ENCODE data around the gene CCN2. TPM values are rescaled to one million over a fixed set of nuclear protein-coding genes. Genes with fewer than 3 reads are reported as not detected.
A peak's percentile ranks its signal among the peaks of the same experiment; 100 is the strongest.
"Not testable (repeated sequence)": the region's sequence is repeated elsewhere in the genome, so short reads cannot be mapped to it uniquely, and the experiment has no call there.

Gene CCN2
- polyA plus RNA-seq, 3 donors = 199 to 213 (median 204) TPM

DNA sequence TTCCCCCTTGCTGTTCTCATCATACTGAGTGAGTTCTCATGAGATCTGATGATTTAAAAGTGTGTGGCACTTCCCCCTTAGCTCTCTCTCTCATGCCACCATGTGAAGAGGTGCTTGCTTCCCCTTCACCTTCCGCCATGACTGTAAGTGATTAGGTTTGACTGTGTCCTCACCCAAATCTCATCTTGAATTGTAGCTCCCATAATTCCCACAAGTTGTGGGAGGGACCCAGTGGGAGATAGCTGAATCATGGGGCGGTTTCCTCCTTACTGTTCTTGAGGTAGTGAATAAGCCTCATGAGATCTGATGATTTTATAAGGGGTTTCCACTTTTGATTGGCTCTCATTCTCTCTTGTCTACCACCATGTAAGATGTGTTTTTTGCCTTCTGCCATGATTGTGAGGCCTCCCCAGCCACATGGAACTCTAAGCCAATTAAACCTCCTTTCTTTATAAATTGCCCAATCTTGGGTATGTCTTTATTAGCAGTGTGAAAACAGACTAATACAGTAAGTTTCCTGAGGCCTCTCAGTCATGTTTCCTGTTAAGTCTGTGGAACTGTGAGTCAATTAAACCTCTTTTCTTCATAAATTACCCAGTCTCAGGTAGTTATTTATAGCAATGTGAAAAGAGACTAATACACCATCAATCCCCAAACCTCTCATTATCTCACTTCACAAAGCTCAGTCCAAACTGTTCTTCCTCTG is 34.9 kb downstream of the CCN2 start:
- not testable (repeated sequence) for DNase-seq

DNA sequence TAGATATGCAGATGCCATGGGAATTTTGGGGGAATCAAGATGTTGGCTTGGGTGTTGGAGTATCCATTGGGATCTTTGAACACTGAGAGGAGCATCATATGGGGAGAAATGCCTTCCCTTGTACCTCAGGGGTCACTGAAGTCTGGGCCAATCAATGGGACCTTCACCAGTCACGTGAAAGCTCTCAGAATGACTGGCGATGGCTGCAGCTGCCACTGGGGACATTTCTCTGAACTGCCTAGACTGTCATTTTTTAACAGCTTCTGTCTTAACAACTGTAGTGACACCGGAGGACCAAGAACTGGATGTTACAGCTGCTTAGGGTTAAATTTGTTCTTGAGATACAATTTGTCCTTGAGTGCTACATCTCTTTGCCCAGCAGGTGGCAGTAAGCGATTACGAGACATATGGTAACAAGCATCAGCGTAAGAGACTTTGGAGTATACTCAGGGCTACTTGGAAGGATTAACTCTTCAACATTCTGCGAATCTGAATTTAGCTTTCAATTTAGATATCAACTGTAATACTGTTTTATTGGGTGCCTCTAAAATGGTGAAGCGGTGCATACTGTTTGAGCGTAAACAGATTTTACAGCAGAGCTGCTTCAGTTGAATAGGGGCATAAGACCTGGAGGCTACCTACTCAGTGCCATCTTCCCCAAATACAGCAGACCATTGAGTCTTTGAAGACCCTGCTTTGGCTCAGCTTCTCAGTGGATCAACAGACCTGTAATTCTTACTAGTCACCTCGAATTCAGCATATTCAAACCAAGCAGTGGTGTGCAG is 36.0 kb downstream of the CCN2 start:
- DNase-seq = peak; percentile 78

DNA sequence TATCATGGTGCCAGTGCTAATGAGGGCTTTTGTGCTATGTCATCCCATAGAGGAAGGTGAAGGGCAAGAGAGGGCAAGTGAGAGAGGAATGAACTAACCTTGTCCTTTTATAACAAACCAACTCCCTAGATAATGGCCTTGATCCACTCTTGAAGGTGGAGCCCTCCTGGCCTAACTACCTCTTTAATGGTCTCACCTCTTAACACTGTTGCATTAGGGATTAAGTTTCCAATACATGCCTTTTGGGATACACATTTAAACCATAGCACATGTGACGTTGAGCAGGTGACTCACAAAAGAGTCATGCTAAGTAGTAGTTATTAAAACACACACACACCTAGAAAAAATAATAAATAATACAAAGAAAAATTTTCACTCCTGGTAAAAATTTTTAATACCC is 36.9 kb downstream of the CCN2 start:
- no peak for DNase-seq

DNA sequence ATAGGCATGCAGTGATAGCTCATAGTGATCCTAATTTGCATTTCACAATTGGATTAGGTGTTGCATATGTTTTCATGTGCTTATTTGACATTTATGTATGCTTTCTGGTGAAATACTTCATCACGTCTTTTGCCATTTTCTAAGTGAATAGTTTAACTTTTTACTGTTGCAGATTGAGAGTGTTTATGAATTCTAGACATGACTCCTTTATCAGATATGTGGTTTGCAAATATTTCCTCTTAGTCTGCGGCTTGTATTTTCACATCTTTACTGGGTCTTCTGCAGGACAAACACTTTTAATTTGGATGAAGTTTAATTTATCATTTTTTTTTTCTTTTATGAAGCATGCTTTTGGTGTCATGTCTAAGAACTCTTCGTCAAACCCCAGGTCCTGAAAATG is 39.2 kb downstream of the CCN2 start:
- no peak for DNase-seq

DNA sequence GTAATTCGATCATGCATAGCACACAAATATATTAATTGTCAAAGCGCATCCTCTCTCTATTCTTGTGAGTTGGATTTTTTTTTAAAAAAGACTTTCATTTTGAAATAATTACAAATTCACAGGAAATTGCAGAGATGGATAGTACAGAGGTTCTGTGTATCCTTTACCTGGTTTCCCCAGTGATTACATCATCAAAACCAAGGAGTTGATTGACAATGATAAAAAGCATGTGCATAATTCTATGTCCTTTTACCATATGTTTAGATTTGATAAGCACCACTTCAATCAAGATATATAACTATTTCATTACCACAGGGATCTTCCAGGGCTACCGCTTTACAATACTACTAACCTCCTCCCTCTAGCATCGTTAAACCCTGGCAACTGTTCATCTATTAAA is 40.2 kb downstream of the CCN2 start:
- DNase-seq = no peak

DNA sequence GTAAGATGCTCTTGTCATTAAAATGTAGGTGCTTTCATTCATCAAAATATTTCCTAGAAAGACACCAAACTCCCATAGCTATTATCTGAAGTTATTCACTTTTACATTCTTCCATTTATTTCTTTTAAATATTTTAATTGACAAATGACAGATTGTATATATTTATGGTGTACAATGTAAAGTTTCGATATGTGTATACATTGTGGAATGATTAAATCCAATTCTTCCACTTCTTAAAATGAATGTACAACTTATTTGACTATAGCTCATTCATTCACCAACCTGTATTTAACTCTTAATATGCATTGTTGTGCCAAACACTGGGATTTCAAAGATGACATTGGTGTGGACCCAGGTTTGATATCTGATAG is 41.0 kb downstream of the CCN2 start:
- no peak for DNase-seq

DNA sequence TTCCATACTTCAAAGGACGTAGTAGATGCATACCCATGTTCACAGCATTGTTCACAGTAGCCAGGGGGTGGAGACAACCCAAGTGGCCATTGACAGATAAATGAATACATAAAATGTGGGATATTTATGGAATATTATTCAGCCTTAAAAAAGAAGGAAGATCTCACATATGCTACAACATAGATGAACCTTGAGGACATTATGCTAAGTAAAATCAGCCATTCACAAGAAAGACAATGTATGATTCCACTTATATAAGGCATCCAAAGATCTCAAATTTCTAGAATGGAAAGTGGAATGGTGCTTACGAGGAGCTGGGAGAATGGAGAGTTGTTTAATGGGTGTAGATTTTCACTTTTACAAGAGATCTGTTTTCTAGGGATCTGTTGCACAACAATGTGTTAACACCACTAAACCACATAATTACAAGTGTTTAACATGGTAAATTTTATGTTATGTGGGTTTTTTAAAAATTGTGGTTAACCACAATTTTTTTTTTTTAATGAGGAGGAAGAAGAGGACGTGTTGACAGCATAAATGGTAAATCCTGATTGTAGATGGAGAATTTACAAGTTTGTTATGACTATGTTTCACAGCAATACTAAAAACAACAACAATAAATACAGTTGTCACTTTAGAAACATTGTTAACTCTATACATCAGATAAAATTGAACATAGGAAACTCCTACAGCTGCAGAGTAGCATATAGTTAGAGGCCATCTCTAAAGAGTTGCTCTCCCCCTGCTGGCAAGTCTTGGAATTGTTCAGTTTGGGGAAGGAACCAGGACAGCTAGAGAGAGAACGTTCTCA is 41.6 kb downstream of the CCN2 start:
- peak; percentile 69 for DNase-seq

DNA sequence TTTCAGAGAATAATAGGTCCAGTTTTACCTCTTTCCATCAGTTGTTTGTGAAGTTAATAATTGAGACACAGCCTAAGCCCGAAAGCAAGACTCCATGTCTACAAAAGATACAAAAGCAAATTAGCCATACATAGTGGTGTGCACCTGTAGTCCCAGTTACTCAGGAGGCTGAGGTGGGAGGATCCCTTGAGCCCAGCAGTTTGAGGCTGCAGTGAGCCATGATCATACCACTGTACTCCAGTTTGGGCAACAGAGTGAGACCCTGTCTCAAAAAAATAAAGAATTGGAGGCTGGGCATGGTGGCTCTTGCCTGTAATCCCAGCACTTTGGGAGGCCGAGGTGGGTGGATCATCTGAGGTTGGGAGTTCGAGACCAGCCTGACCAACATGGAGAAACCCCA is 42.4 kb downstream of the CCN2 start:
- not testable (repeated sequence) for DNase-seq

DNA sequence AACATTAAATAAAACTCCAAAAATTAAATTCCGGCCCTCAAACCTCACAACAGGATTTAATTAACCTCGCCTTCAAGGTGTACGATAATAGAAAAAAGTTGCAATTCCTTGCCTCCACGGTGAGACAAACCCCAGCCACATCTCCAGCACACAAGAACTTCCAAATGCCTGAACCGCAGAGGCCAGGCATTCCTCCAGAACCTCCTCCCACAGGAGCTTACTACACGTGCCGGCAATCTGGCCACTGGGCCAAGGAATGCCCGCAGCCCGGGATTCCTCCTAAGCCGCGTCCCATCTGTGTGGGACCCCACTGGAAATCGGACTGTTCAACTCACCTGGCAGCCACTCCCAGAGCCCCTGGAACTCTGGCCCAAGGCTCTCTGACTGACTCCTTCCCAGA is 47.4 kb downstream of the CCN2 start:
- DNase-seq = not testable (repeated sequence)

DNA sequence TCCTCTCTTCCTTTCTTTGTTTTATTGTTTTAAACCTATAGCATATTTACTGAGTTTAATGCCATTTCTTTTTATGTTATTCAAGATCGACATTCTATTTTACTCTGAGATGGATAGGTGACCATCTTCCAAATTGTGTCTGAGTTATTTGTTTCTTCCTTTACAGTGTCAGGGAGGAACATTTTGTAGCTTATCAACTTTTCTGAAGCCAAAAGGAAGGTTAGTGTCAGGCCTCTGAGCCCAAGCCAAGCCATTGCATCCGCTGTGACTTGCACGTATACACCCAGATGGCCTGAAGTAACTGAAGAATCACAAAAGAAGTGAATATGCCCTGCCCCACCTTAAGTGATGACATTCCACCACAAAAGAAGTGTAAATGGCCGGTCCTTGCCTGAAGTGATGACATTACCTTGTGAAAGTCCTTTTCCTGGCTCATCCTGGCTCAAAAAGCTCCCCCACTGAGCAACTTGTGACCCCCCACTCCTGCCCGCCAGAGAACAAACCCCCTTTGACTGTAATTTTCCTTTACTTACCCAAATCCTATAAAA is 49.8 kb downstream of the CCN2 start:
- DNase-seq = not testable (repeated sequence)

DNA sequence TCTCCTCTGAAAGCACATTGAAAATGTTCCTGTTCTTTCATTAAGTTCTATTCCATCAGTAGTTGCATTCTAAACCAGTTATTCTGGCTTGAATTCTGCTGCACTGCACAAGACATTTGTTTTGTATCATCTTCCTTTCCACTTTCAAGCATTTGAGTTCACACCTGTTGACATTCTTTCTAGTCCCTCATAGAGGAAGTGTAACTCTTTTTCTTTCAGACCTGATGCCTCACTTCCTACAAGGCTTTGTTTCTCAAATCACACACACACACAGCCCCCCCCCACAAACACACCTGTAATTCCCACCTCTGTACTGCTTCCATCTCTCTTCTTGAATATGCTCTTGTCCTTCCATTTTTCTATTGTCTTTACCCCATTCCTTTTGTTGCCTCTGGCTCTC is 50.9 kb downstream of the CCN2 start:
- no peak for DNase-seq

DNA sequence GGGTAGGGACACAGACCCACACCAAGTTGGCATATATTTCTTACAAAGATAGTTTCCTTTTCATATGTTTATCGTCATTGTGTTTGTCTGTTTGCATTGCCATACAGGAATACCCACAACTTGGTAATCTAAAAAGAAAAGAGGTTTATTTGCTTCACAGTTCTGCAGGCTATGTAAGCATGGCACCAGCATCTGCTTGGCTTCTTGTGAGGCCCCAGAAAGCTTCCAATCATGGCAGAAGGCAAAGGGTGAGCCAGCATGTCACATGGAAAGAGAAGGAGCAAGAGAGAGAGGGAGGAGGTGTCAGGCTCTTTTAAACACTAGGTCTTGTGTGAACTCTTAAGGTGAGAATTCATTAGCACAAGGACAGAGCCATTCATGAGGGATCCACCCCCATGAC is 52.5 kb downstream of the CCN2 start:
- no peak for DNase-seq

Other genes with a start within 250 kb of the CCN2 start
- under 1 TPM in 1 of 3 donors, not detected in 2; 0.38 TPM for gene OR2A4, start 250.0 kb downstream of the CCN2 start, polyA plus RNA-seq (ENCODE audit: insufficient read length in 3 of 3)
- gene CTAGE9, start 240.4 kb downstream of the CCN2 start, polyA plus RNA-seq (ENCODE audit: insufficient read length in 3 of 3) = not detected
- gene ENPP1, start 143.4 kb downstream of the CCN2 start, polyA plus RNA-seq (ENCODE audit: insufficient read length in 3 of 3) = 10 to 100 TPM; 16.9 to 26.1 (median 21.5) TPM